Measurements from ENCODE around the gene CCNQ.

DNA sequence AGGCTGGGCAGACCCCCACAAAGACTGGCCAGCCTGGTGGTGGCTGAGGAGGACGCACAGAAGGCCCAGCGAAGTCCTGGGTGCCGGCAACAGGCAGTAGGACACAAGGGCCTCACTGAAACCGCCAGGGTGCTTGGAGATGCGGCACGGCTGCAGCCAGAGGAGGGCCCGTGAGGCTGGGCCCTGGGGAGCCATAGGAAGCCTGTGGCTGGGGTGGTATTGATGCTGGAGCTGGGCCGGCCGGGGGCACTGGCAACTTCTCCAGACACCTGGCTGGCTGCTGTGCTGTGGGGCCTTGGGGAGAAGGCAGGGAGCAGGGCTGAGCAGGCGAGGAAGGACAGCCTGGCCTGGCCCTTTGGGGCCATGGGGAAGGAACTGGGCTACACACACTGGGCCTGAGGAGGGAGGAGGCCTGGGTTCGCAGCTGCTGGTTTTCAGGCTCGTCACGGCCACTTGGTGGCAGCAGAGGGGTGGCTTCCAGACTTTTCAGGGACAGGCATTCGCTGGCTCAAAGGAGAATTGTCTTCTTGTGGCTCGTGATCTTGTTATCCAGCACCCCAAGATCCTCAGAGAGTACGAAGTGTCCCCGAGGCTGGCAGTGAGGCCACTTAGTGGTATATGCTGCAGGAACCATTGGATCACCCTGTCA lies 44.3 kb downstream of the CCNQ start:
- TF ChIP-seq POLR2A (IDR thresholded peaks at IDR 0.05; ENCODE audit: extremely low read depth, insufficient read length): no peak
- TF ChIP-seq, protein P1, sequence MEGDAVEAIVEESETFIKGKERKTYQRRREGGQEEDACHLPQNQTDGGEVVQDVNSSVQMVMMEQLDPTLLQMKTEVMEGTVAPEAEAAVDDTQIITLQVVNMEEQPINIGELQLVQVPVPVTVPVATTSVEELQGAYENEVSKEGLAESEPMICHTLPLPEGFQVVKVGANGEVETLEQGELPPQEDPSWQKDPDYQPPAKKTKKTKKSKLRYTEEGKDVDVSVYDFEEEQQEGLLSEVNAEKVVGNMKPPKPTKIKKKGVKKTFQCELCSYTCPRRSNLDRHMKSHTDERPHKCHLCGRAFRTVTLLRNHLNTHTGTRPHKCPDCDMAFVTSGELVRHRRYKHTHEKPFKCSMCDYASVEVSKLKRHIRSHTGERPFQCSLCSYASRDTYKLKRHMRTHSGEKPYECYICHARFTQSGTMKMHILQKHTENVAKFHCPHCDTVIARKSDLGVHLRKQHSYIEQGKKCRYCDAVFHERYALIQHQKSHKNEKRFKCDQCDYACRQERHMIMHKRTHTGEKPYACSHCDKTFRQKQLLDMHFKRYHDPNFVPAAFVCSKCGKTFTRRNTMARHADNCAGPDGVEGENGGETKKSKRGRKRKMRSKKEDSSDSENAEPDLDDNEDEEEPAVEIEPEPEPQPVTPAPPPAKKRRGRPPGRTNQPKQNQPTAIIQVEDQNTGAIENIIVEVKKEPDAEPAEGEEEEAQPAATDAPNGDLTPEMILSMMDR (IDR thresholded peaks at IDR 0.05; ENCODE audit: low read depth, low read length): peak; percentile 74
- TF ChIP-seq, protein P2, sequence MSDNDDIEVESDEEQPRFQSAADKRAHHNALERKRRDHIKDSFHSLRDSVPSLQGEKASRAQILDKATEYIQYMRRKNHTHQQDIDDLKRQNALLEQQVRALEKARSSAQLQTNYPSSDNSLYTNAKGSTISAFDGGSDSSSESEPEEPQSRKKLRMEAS (IDR thresholded peaks at IDR 0.05; ENCODE audit: low read depth, low read length): no peak

Measured in NB4 (cell line).